H1 (cell line): ENCODE data around the gene ARID1B. TPM values are rescaled to one million over a fixed set of nuclear protein-coding genes. Genes with fewer than 3 reads are reported as not detected.

Experiments
- CTCF ChIA-PET: fragments of 300-600 bp; sonication (Branson Sonifier 250); formaldehyde crosslinking; loops from one replicate; lab custom pipeline; 2021; ENCODE audit not compliant: partially characterized antibody; lab: Charles Lee
- POLR2A ChIA-PET: fragments of 300-600 bp; sonication (Branson Sonifier 250); formaldehyde crosslinking; loops from one replicate; lab custom pipeline; 2021; ENCODE audit warnings: inconsistent platforms; ENCODE audit not compliant: partially characterized antibody; lab: Charles Lee
- DNase-seq, 2 experiments: peaks; one replicate each; pipeline versions ENCODE4 v3.0.0 to v3.0.0-alpha.2; 2010 to 2022; ENCODE audit warnings: low spot score in 2 of 2, low read depth in 1 of 2, mixed read lengths in 1 of 2
- FAIRE-seq: peaks from 2 replicates; lab custom pipeline; 2011; peaks lifted over from hg19 to GRCh38; lab: Jason Lieb, UNC
- H2AFZ ChIP-seq: 2 replicates; pipeline ENCODE4 v1.8.1; 2012; ENCODE audit warnings: low read length, inconsistent platforms
- H2AK5ac ChIP-seq: 2 replicates; pipeline ENCODE4 v1.6.1; 2013; ENCODE audit warnings: low read depth, low read length
- H2BK120ac ChIP-seq: replicated peaks from 2 replicates; pipeline ENCODE3; 2013; ENCODE audit warnings: low read depth, low read length, inconsistent platforms
- H2BK12ac ChIP-seq: 2 replicates; pipeline ENCODE4 v1.6.1; 2013; ENCODE audit warnings: low read depth, low read length
- H2BK15ac ChIP-seq: 2 replicates; pipeline ENCODE4 v1.6.1; 2013; ENCODE audit warnings: low read length
- H2BK20ac ChIP-seq: 2 replicates; pipeline ENCODE4 v1.6.1; 2013; ENCODE audit warnings: low read length
- H2BK5ac ChIP-seq: 2 replicates; pipeline ENCODE4 v1.6.1; 2013; ENCODE audit warnings: low read depth, low read length
- H3K14ac ChIP-seq: 2 replicates; pipeline ENCODE4 v1.6.1; 2013; ENCODE audit warnings: inconsistent platforms; ENCODE audit not compliant: insufficient read length
- H3K18ac ChIP-seq: 2 replicates; pipeline ENCODE4 v1.6.1; 2013; ENCODE audit warnings: low read length; ENCODE audit errors: extremely low read depth
- H3K23ac ChIP-seq: 2 replicates; pipeline ENCODE4 v1.6.1; 2013; ENCODE audit warnings: inconsistent platforms; ENCODE audit not compliant: insufficient read length
- H3K23me2 ChIP-seq: 2 replicates; pipeline ENCODE4 v1.6.1; 2013; ENCODE audit warnings: low read depth, low read length
- H3K27ac ChIP-seq: 2 replicates; pipeline ENCODE4 v1.6.1; 2011; ENCODE audit warnings: low read depth, low read length, inconsistent platforms
- H3K27me3 ChIP-seq, 4 experiments: replicated peaks in 1 of 4; 1 replicate in 1 of 4; 2 replicates in 3 of 4; pipeline versions ENCODE4 v1.6.1 to v1.8.1; 2011 to 2013; ENCODE audit warnings: low read length in 3 of 4, mild to moderate bottlenecking in 3 of 4, inconsistent platforms in 2 of 4, mixed read lengths in 2 of 4, moderate library complexity in 1 of 4; ENCODE audit not compliant: control insufficient read depth in 3 of 4, insufficient read depth in 3 of 4; ENCODE audit errors: extremely low read depth in 1 of 4
- H3K36me3 ChIP-seq, 4 experiments: 2 replicates each; pipeline versions ENCODE4 v1.6.1 to v1.8.1; 2011 to 2013; ENCODE audit warnings: mild to moderate bottlenecking in 4 of 4, low read length in 3 of 4, moderate library complexity in 2 of 4, control low read depth in 1 of 4, inconsistent platforms in 1 of 4; ENCODE audit not compliant: insufficient read depth in 4 of 4, control insufficient read depth in 2 of 4
- H3K4ac ChIP-seq: replicated peaks from 2 replicates; pipeline ENCODE3; 2013; ENCODE audit warnings: low read length, low read depth, mixed read lengths, inconsistent platforms; ENCODE audit not compliant: insufficient read length
- H3K4me1 ChIP-seq, 4 experiments: replicated peaks in 1 of 4; 1 replicate in 1 of 4; 2 replicates in 3 of 4; pipeline versions ENCODE4 v1.6.1 to v1.8.1; 2011 to 2013; ENCODE audit warnings: low read length in 3 of 4, inconsistent platforms in 2 of 4, mixed read lengths in 1 of 4; ENCODE audit not compliant: insufficient read depth in 4 of 4, control insufficient read depth in 3 of 4
- H3K4me2 ChIP-seq, 2 experiments: 2 replicates each; pipeline versions ENCODE4 v1.6.1 to v1.8.1; 2011 to 2013; ENCODE audit warnings: low read depth in 2 of 2, low read length in 2 of 2, control low read depth in 1 of 2, inconsistent platforms in 1 of 2, mild to moderate bottlenecking in 1 of 2; ENCODE audit not compliant: insufficient read depth in 1 of 2
- H3K4me3 ChIP-seq, 4 experiments: fragments of 200-600, 300-600 bp in 1 of 4; sonication (generic), shearing (Covaris generic), sonication (Bioruptor Twin) in 1 of 4; 2 replicates each; pipeline versions ENCODE4 v1.5.1 to v1.8.1; 2011 to 2016; ENCODE audit warnings: low read length in 4 of 4, low read depth in 3 of 4, control low read depth in 2 of 4, inconsistent platforms in 2 of 4, mild to moderate bottlenecking in 2 of 4, mixed read lengths in 1 of 4, moderate library complexity in 1 of 4; ENCODE audit not compliant: insufficient read depth in 2 of 4; ENCODE audit errors: extremely low read depth in 1 of 4
- H3K56ac ChIP-seq: replicated peaks from 2 replicates; pipeline ENCODE3; 2013; ENCODE audit warnings: low read depth, mild to moderate bottlenecking, mixed read lengths, low read length, inconsistent platforms; ENCODE audit not compliant: insufficient read length
- H3K79me1 ChIP-seq: 2 replicates; pipeline ENCODE4 v1.6.1; 2013; ENCODE audit warnings: low read depth, low read length, control low read depth
- H3K79me2 ChIP-seq, 2 experiments: 2 replicates each; pipeline versions ENCODE4 v1.6.1 to v1.8.1; 2012 to 2013; ENCODE audit warnings: low read length in 2 of 2, mild to moderate bottlenecking in 2 of 2, inconsistent platforms in 1 of 2; ENCODE audit not compliant: insufficient read depth in 2 of 2, control insufficient read depth in 1 of 2
- H3K9ac ChIP-seq, 4 experiments: replicated peaks in 1 of 4; 1 replicate in 1 of 4; 2 replicates in 3 of 4; pipeline versions ENCODE4 v1.6.1 to v1.8.1; 2011 to 2013; ENCODE audit warnings: low read depth in 3 of 4, low read length in 3 of 4, control low read depth in 2 of 4, mild to moderate bottlenecking in 2 of 4, moderate library complexity in 2 of 4, inconsistent platforms in 1 of 4; ENCODE audit errors: extremely low read depth in 1 of 4
- H3K9me3 ChIP-seq, 2 experiments: 2 replicates each; pipeline versions ENCODE4 v1.6.1 to v1.8.1; 2012 to 2013; ENCODE audit warnings: mild to moderate bottlenecking in 2 of 2, moderate library complexity in 2 of 2, control low read depth in 1 of 2, inconsistent platforms in 1 of 2, low read depth in 1 of 2, low read length in 1 of 2, mixed read lengths in 1 of 2; ENCODE audit not compliant: insufficient read depth in 2 of 2
- H4K20me1 ChIP-seq, 2 experiments: replicated peaks in 1 of 2; 2 replicates each; pipeline versions ENCODE3 to v1.8.1; 2011 to 2013; ENCODE audit warnings: inconsistent platforms in 2 of 2, low read length in 2 of 2, mild to moderate bottlenecking in 1 of 2; ENCODE audit not compliant: insufficient read depth in 2 of 2, control insufficient read depth in 1 of 2
- H4K5ac ChIP-seq: 2 replicates; pipeline ENCODE4 v1.6.1; 2013; ENCODE audit warnings: low read length, low read depth, mixed read lengths, inconsistent platforms; ENCODE audit not compliant: insufficient read length
- H4K8ac ChIP-seq: 2 replicates; pipeline ENCODE4 v1.8.0; 2013; ENCODE audit warnings: mild to moderate bottlenecking, moderate library complexity, low read length, inconsistent platforms; ENCODE audit not compliant: insufficient read depth; ENCODE audit errors: extremely low read depth
- H4K91ac ChIP-seq: replicated peaks from 2 replicates; pipeline ENCODE3; 2013; ENCODE audit warnings: low read length, mixed read lengths, inconsistent platforms; ENCODE audit not compliant: insufficient read length
- ATF2 ChIP-seq: IDR thresholded peaks from 2 replicates; pipeline ENCODE4 v1.6.1; 2012; ENCODE audit warnings: low read length, inconsistent platforms
- ATF3 ChIP-seq: IDR thresholded peaks from 2 replicates; pipeline ENCODE4 v1.6.1; 2011; ENCODE audit warnings: low read depth, mild to moderate bottlenecking, low read length; ENCODE audit not compliant: insufficient read depth
- GTF2F1 ChIP-seq: IDR thresholded peaks from 2 replicates; pipeline ENCODE4 v1.6.1; 2012; ENCODE audit warnings: low read depth, low read length, improper control_type of control experiment, borderline replicate concordance
- POLR2A ChIP-seq, 2 experiments: IDR thresholded peaks; 1 replicate in 1 of 2; 2 replicates in 1 of 2; pipeline ENCODE4 v1.6.1; 2011; ENCODE audit warnings: low read depth in 2 of 2, low read length in 2 of 2, mild to moderate bottlenecking in 2 of 2; ENCODE audit errors: control extremely low read depth in 1 of 2
- RBBP5 ChIP-seq: IDR thresholded peaks from 2 replicates; pipeline ENCODE4 v1.7.1; 2012; ENCODE audit warnings: low read depth, mild to moderate bottlenecking, inconsistent platforms, low read length, moderate library complexity, borderline replicate concordance
- RNF2 ChIP-seq: fragments of 200-900, 300-1000 bp; sonication (generic); IDR thresholded peaks from 2 replicates; pipeline ENCODE4 v1.7.1; 2016; ENCODE audit warnings: borderline replicate concordance, low read depth, mild to moderate bottlenecking, antibody characterized with exemption, low read length; ENCODE audit not compliant: poor library complexity, severe bottlenecking; ENCODE audit errors: missing control alignments
- SUZ12 ChIP-seq: fragments of 200-600 bp; sonication (generic); IDR thresholded peaks from 2 replicates; pipeline ENCODE4 v1.6.1; 2012; ENCODE audit warnings: mild to moderate bottlenecking, inconsistent platforms, low read length, moderate library complexity, mixed read lengths
- TEAD4 ChIP-seq: IDR thresholded peaks from 2 replicates; pipeline ENCODE4 v1.6.1; 2012; ENCODE audit warnings: low read depth, low read length, inconsistent platforms, mixed read lengths
- WGBS, 2 experiments: shearing (Covaris generic) in 1 of 2; methylation state at CpG; one replicate each; pipeline versions ENCODE4 v1.1.6 to v1.1.7; 2013 to 2015; ENCODE audit warnings: low lambda C conversion rate in 2 of 2, mixed read lengths in 2 of 2, inconsistent platforms in 1 of 2, low coverage in 1 of 2, missing lambda C conversion rate in 1 of 2; ENCODE audit not compliant: insufficient replicate concordance in 2 of 2, insufficient coverage in 1 of 2, insufficient read length in 1 of 2; ENCODE audit errors: extremely low coverage in 1 of 2, missing lambda C conversion rate in 1 of 2; 5-methylcytosine and 5-hydroxymethylcytosine counted together
- polyA plus RNA-seq, 7 experiments: library from polyadenylated mRNA; depleted of rRNA in 3 of 7; stranded (reverse) in 5 of 7; unstranded in 2 of 7; fragments of >200 nt in 5 of 7; fragments of 200-250 nt in 2 of 7; gene quantifications; 1 replicate in 5 of 7; 2 replicates in 1 of 7; 4 replicates in 1 of 7; pipeline versions ENCODE4 v1.2.1 to v1.2.3, GENCODE V29; 2011 to 2013; ENCODE audit warnings: missing spikeins in 2 of 7, mixed read lengths in 2 of 7
- total RNA-seq: library from RNA; stranded (reverse); fragmentation: NEBNext Ultra II Directional; extraction: Animal tissue kit (Norgen Biotek cat#: 25700); gene quantifications from 2 replicates; pipeline ENCODE4 v1.2.1, GENCODE V29; 2021

Gene ARID1B
- total and polyA plus RNA-seq, 2 of the 8 experiments (the other 6 are each of a cell fraction or from before 2014, with no cell fraction given) = 24.3 to 70.3 TPM

- Histone ChIP-seq H2BK15ac (peak overlapping the region; percentile 75; the same call in 1 of the 2 replicates), H2BK5ac (no peak overlapping the region), H3K79me2 (no peaks in the 10 kb centered on the region), H2AFZ (no peak overlapping the region), H3K23me2 (peaks cover 2% of the 10 kb centered on the region), H3K79me1 (no peaks in the 10 kb centered on the region; the same call in 1 of the 2 replicates), H3K4me3 (no peak overlapping the region), H2BK20ac (no peak overlapping the region), H3K14ac (no peak overlapping the region), H4K5ac (no peak overlapping the region), H3K56ac (no peak overlapping the region), H3K36me3 (peaks cover 0 to 13% (median 3%) of the 10 kb centered on the region in 4 experiments; a peak in 4 of 8 replicates), H3K9ac (no peak overlapping the region), H3K27ac (no peak overlapping the region), H4K20me1 (peaks cover 0 to 6% of the 10 kb centered on the region in 2 experiments), H4K91ac (no peak overlapping the region), H3K9me3 (no peaks in the 10 kb centered on the region), H2BK12ac (no peak overlapping the region), H3K27me3 (no peaks in the 10 kb centered on the region), H3K18ac (no peak overlapping the region), H4K8ac (no peak overlapping the region), H3K4ac (no peak overlapping the region), H2BK120ac (no peak overlapping the region), H3K4me1 (peaks cover 5 to 17% (median 13%) of the 10 kb centered on the region in 4 experiments), H3K4me2 (no peak overlapping the region), H2AK5ac (no peak overlapping the region), H3K23ac (no peak overlapping the region)
- ChIA-PET CTCF (interaction anchor here (0.6 to 10.2 kb wide), 7 partner anchors 8 to 678 kb away, joined by 3 to 128 read pairs (median 4); no protein-coding TSS in a partner anchor), POLR2A (interaction anchor here (0.7 kb wide), 2 partner anchors 11 to 32 kb away, joined by 3 read pairs; no protein-coding TSS in a partner anchor)
- WGBS, 2 experiments = 78% methylated on average over 17 of the region's 17 CpGs; no CpG with 5 or more reads in 1 of the 2 experiments
- FAIRE-seq (no peak), DNase-seq (no peak)
- TF ChIP-seq ATF2 (no peak), ATF3 (no peak), GTF2F1 (no peak), SUZ12 (no peak), TEAD4 (no peak), RNF2 (no peak), POLR2A (IDR thresholded peaks at IDR 0.05; ENCODE audit: control extremely low read depth in 1 of 2, low read depth in 2 of 2, low read length in 2 of 2) (no peak), RBBP5 (no peak)
These were observed 367.0 kb downstream of the ARID1B start for GRCh38 chr6:157143890-157144798.
